RWPE1 (cell line): Measurements from ENCODE around the gene AP1AR.

Experiments
- CTCF ChIA-PET: fragments of 350-600 bp; sonication (Branson Sonifier 250); formaldehyde crosslinking; extraction: SDS; loops from one replicate; lab custom pipeline; 2021; lab: Yijun Ruan, JAX
- POLR2A ChIA-PET: fragments of 400-600 bp; formaldehyde crosslinking; extraction: SDS; loops from one replicate; lab custom pipeline; 2020; ENCODE audit warnings: antibody characterized with exemption; ENCODE audit not compliant: low non-redundant PET; lab: Yijun Ruan, JAX
- DNase-seq: peaks from one replicate; pipeline ENCODE4 v3.0.0; 2012; ENCODE audit warnings: low spot score
- H3K27ac ChIP-seq: fragments of 450-650 bp; 2 replicates; pipeline ENCODE4 v1.5.1; 2017
- TF ChIP-seq, protein P1 (sequence below): fragments of 450-650 bp; conservative IDR thresholded peaks from 2 replicates; pipeline ENCODE4 v1.5.1; 2017; ENCODE audit warnings: low read depth, mild to moderate bottlenecking

Gene AP1AR

DNA sequence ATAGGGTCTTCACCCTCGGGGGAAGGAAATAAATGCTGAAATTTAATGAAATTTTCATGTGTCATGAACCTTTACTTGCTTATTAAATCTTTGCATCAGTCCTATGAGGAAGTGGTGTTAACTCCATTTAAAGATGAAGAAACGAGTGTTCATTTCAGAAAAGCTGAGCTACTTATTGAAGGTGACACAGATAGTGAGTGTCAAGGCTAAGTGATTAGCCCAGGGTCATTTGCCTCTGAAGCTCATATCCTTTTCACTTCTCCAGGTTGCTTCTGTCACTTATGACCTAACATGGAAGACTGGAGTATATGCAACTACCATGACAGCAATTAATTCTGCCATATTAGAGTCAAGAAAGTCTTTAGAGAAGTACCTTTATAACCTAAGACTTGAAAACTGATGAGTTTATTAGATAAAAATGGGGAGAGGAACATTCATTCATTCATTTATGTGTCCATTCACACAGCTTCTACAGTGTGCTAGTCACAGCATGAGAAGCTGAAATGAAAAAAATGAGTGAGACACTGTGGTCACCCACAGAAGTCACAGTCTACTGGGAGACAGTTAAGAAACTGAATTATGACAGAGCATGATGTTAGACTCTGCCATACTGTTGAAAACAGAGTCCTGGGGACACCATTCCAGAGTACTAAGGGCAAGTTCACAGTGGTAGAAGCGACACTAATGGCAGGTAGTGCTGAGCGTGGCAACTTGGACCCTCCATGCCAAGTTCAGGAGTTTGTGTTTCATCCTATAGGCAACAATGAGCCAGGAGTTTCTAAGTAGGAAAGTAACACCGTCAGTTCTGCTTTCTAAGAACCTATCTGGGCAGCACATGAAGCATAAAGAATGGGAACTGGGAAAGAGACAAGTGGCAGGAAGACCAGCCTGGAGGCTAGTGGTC, 86.9 kb downstream of the AP1AR start:
- H3K27ac ChIP-seq, result no peak overlapping the region
- no peak for DNase-seq
- ChIA-PET CTCF (no interaction called here), POLR2A (no interaction called here)
- TF ChIP-seq, protein P1, sequence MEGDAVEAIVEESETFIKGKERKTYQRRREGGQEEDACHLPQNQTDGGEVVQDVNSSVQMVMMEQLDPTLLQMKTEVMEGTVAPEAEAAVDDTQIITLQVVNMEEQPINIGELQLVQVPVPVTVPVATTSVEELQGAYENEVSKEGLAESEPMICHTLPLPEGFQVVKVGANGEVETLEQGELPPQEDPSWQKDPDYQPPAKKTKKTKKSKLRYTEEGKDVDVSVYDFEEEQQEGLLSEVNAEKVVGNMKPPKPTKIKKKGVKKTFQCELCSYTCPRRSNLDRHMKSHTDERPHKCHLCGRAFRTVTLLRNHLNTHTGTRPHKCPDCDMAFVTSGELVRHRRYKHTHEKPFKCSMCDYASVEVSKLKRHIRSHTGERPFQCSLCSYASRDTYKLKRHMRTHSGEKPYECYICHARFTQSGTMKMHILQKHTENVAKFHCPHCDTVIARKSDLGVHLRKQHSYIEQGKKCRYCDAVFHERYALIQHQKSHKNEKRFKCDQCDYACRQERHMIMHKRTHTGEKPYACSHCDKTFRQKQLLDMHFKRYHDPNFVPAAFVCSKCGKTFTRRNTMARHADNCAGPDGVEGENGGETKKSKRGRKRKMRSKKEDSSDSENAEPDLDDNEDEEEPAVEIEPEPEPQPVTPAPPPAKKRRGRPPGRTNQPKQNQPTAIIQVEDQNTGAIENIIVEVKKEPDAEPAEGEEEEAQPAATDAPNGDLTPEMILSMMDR, result no peak
